ENCODE measurements around the gene RNF149. TPM values are rescaled to one million over a fixed set of nuclear protein-coding genes. Genes with fewer than 3 reads are reported as not detected.

RNF149 gene
- total RNA-seq, 1 experiment from 2014 or later = 17.6 TPM

GRCh38 chr2:101231240-101231639 lies 77.3 kb downstream of the RNF149 start:
- no peak for DNase-seq (ENCODE audit: low read depth)

DNA sequence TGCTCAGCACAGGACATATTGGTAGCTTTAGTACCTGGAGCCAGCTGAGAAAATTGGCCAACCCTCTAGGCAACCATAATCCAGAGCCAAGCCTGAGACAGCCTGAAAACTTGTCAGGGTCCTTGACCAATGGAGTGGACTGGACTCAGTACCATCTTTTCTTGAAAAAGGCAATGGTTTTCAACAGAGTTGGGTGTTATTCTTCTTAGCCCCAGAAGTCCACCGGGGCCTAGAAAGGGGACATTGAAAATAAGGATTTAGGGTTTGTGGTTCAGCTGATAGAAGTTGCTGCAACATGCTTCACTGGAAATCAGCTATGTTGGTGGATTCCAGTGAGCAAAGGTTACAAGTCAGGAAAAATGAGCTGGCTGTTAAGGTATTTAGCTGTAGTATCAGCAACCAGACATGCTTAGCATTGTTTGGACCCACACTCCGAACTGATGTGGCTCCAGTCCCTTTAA lies 77.9 kb downstream of the RNF149 start:
- no peak for DNase-seq (ENCODE audit: low read depth)

Other genes starting within 250 kb of the RNF149 start
- 4.4 and 5.1 TPM in 2 replicates for gene TBC1D8, start 157.3 kb downstream of the RNF149 start, total RNA-seq (2014; rRNA removed; shearing (Covaris generic))
- 36.4 and 46.3 TPM in 2 replicates for gene CNOT11, start 55.8 kb downstream of the RNF149 start, total RNA-seq (2014; rRNA removed; shearing (Covaris generic))
- 0.74 and 2.0 TPM in 2 replicates for gene CREG2, start 78.8 kb upstream of the RNF149 start, total RNA-seq (2014; rRNA removed; shearing (Covaris generic))
- 0.69 and 4.6 TPM in 2 replicates for gene RFX8, start 166.4 kb upstream of the RNF149 start, total RNA-seq (2014; rRNA removed; shearing (Covaris generic))

Data from Daoy (cell line).